GM23248 (cell line): Measurements from ENCODE around the gene CCDC50. TPM values are rescaled to one million over a fixed set of nuclear protein-coding genes. Genes with fewer than 3 reads are reported as not detected.

Experiments
- DNase-seq: peaks from one replicate; pipeline ENCODE4 v3.0.0-alpha.2; 2015
- H2AFZ ChIP-seq: fragments of 200-600 bp; sonication (generic); 2 replicates; pipeline ENCODE4 v1.6.1; 2016; ENCODE audit warnings: antibody characterized with exemption
- H3F3A ChIP-seq: fragments of 200-600 bp; sonication (generic); 2 replicates; pipeline ENCODE4 v1.6.1; 2016; ENCODE audit warnings: mild to moderate bottlenecking, antibody characterized with exemption, mixed run types; ENCODE audit not compliant: insufficient read depth
- H3K27ac ChIP-seq: fragments of 200-600 bp; sonication (generic); 2 replicates; pipeline ENCODE4 v1.5.1; 2016; ENCODE audit warnings: mild to moderate bottlenecking
- H3K27me3 ChIP-seq: fragments of 200-600 bp; sonication (generic); replicated peaks from 2 replicates; pipeline ENCODE4 v1.6.1; 2016; ENCODE audit warnings: mild to moderate bottlenecking; ENCODE audit not compliant: insufficient read depth
- H3K36me3 ChIP-seq: fragments of 200-600 bp; sonication (generic); 2 replicates; pipeline ENCODE4 v1.6.1; 2016; ENCODE audit warnings: low read depth, mild to moderate bottlenecking
- H3K4me1 ChIP-seq: fragments of 200-600 bp; sonication (generic); 2 replicates; pipeline ENCODE4 v1.6.1; 2016; ENCODE audit warnings: mild to moderate bottlenecking; ENCODE audit not compliant: insufficient read depth
- H3K4me2 ChIP-seq: fragments of 200-600 bp; sonication (generic); one replicate; pipeline ENCODE4 v1.6.1; 2016; ENCODE audit warnings: mild to moderate bottlenecking; ENCODE audit not compliant: unreplicated experiment
- H3K4me3 ChIP-seq: fragments of 200-600 bp; sonication (generic); 2 replicates; pipeline ENCODE4 v1.5.1; 2016; ENCODE audit warnings: mild to moderate bottlenecking
- H3K79me2 ChIP-seq: fragments of 200-600 bp; sonication (generic); 2 replicates; pipeline ENCODE4 v1.6.1; 2016; ENCODE audit warnings: mild to moderate bottlenecking; ENCODE audit not compliant: insufficient read depth
- H3K9ac ChIP-seq: fragments of 200-600 bp; sonication (generic); 2 replicates; pipeline ENCODE4 v1.6.1; 2016; ENCODE audit warnings: mild to moderate bottlenecking
- H3K9me2 ChIP-seq: fragments of 200-600 bp; sonication (generic); 2 replicates; pipeline ENCODE4 v1.6.1; 2016; ENCODE audit warnings: mixed run types, mild to moderate bottlenecking, moderate library complexity; ENCODE audit not compliant: insufficient read depth
- H3K9me3 ChIP-seq: fragments of 200-600 bp; sonication (generic); one replicate; pipeline ENCODE4 v1.6.1; 2017; ENCODE audit warnings: low read depth
- H4K20me1 ChIP-seq: fragments of 200-600 bp; sonication (generic); 2 replicates; pipeline ENCODE4 v1.6.0; 2016; ENCODE audit not compliant: insufficient read depth
- EZH2 ChIP-seq: fragments of 200-600 bp; sonication (generic); IDR thresholded peaks from 2 replicates; pipeline ENCODE4 v1.6.1; 2018; ENCODE audit warnings: antibody characterized with exemption, mild to moderate bottlenecking; ENCODE audit not compliant: insufficient read depth, poor library complexity, severe bottlenecking
- EZH2phosphoT487 ChIP-seq: fragments of 200-600 bp; sonication (generic); IDR thresholded peaks from 2 replicates; pipeline ENCODE4 v1.6.1; 2018; ENCODE audit warnings: antibody characterized with exemption, moderate library complexity, mild to moderate bottlenecking, low read depth; ENCODE audit not compliant: insufficient read depth
- WGBS, 2 experiments: methylation state at CpG; one replicate each; pipeline ENCODE4 v1.1.6; 2015 to 2017; ENCODE audit warnings: low lambda C conversion rate in 2 of 2, low coverage in 1 of 2; ENCODE audit errors: missing lambda C conversion rate in 2 of 2; 5-methylcytosine and 5-hydroxymethylcytosine counted together
- in situ Hi-C: fragments of 300-500 bp; cut with MboI; formaldehyde crosslinking; loops from 2 replicates; pipeline ENCODE4 v1.15.0; 2020
- polyA plus RNA-seq: library from polyadenylated mRNA; unstranded; fragments of >200 nt; fragmentation: Nextera tagmentation; extraction: Ambion mirVana; gene quantifications from 2 replicates; pipeline ENCODE4 v1.2.1, GENCODE V29; 2016
- total RNA-seq: library from RNA; depleted of rRNA; stranded (reverse); fragments of >200 nt; shearing (Covaris generic); gene quantifications from 2 replicates; pipeline ENCODE4 v1.2.3, GENCODE V29; 2014

The CCDC50 gene
- total and polyA plus RNA-seq, 2 experiments from 2014 or later: 63.0 to 68.6 TPM

GRCh38 chr3:191340966-191341365, 11.8 kb downstream of the CCDC50 start:
- WGBS, 2 experiments: 100% methylated on average over 1 of the region's 1 CpG
- Histone ChIP-seq H4K20me1 (no peaks in the 10 kb centered on the region), H3K9me3 (no peaks in the 10 kb centered on the region), H3K27me3 (no peaks in the 10 kb centered on the region), H3K4me2 (no peak overlapping the region), H3K27ac (no peak overlapping the region), H3K36me3 (no peaks in the 10 kb centered on the region), H2AFZ (no peak overlapping the region), H3K9me2 (no peaks in the 10 kb centered on the region), H3K9ac (no peak overlapping the region), H3K4me1 (peaks cover 68% of the 10 kb centered on the region), H3F3A (peaks cover 27% of the 10 kb centered on the region), H3K4me3 (no peak overlapping the region), H3K79me2 (peaks cover 100% of the 10 kb centered on the region)
- in situ Hi-C loops: no loop called here
- no peak for TF ChIP-seq EZH2phosphoT487
- TF ChIP-seq EZH2: no peak
- DNase-seq: no peak

- H4K20me1 ChIP-seq: no peaks in the 10 kb centered on the region
- no peak overlapping the region for H3K9ac ChIP-seq
- DNase-seq: no peak
- H3K4me1 ChIP-seq: peaks cover 59% of the 10 kb centered on the region
- H3K9me3 ChIP-seq: no peaks in the 10 kb centered on the region
- peaks cover 17% of the 10 kb centered on the region for H3F3A ChIP-seq
- no peak overlapping the region for H3K4me3 ChIP-seq
- in situ Hi-C loops: no loop called here
- no peaks in the 10 kb centered on the region for H3K9me2 ChIP-seq
- 57 to 67% methylated on average over 2 of the region's 2 CpGs for WGBS, 2 experiments
- H2AFZ ChIP-seq: no peak overlapping the region
- TF ChIP-seq EZH2phosphoT487: no peak
- H3K79me2 ChIP-seq: peaks cover 100% of the 10 kb centered on the region
- no peaks in the 10 kb centered on the region for H3K27me3 ChIP-seq
- H3K27ac ChIP-seq: peak overlapping the region; percentile 1; the same call in 1 of the 2 replicates
- peak overlapping the region; percentile 33 for H3K4me2 ChIP-seq
- H3K36me3 ChIP-seq: no peaks in the 10 kb centered on the region
Measured at GRCh38 chr3:191342006-191342405, 12.8 kb downstream of the CCDC50 start.

- Histone ChIP-seq H3K4me2 (peak overlapping the region; percentile 33), H3K79me2 (peaks cover 100% of the 10 kb centered on the region), H3K9ac (no peak overlapping the region), H3K4me3 (no peak overlapping the region), H3K9me3 (no peaks in the 10 kb centered on the region), H3K27me3 (no peaks in the 10 kb centered on the region), H3F3A (peaks cover 17% of the 10 kb centered on the region), H3K9me2 (no peaks in the 10 kb centered on the region), H3K36me3 (no peaks in the 10 kb centered on the region), H3K4me1 (peaks cover 56% of the 10 kb centered on the region), H2AFZ (no peak overlapping the region), H4K20me1 (no peaks in the 10 kb centered on the region), H3K27ac (no peak overlapping the region; the same call in 1 of the 2 replicates)
- no peak for DNase-seq
- in situ Hi-C loops: no loop called here
- no peak for TF ChIP-seq EZH2
- TF ChIP-seq EZH2phosphoT487: no peak
Measured at GRCh38 chr3:191342411-191342810, 13.2 kb downstream of the CCDC50 start.

GRCh38 chr3:191343115-191343514, 13.9 kb downstream of the CCDC50 start:
- Histone ChIP-seq H3K27me3 (no peaks in the 10 kb centered on the region), H3K4me2 (peak overlapping the region; percentile 5), H3F3A (peaks cover 14% of the 10 kb centered on the region), H3K79me2 (peaks cover 100% of the 10 kb centered on the region), H3K9me2 (no peaks in the 10 kb centered on the region), H4K20me1 (no peaks in the 10 kb centered on the region), H2AFZ (no peak overlapping the region), H3K36me3 (no peaks in the 10 kb centered on the region), H3K27ac (no peak overlapping the region), H3K4me1 (peaks cover 50% of the 10 kb centered on the region), H3K9me3 (no peaks in the 10 kb centered on the region), H3K9ac (no peak overlapping the region), H3K4me3 (no peak overlapping the region)
- in situ Hi-C loops: no loop called here
- no peak for TF ChIP-seq EZH2
- DNase-seq: no peak
- 86% methylated on average over 4 of the region's 4 CpGs for WGBS, 2 experiments

GRCh38 chr3:191343913-191344312, 14.7 kb downstream of the CCDC50 start:
- Histone ChIP-seq H4K20me1 (no peaks in the 10 kb centered on the region), H3F3A (peaks cover 6% of the 10 kb centered on the region; the same call in 1 of the 2 replicates), H3K4me1 (peaks cover 42% of the 10 kb centered on the region), H3K27me3 (no peaks in the 10 kb centered on the region), H3K4me2 (no peak overlapping the region), H3K79me2 (peaks cover 100% of the 10 kb centered on the region), H2AFZ (no peak overlapping the region), H3K4me3 (no peak overlapping the region), H3K36me3 (no peaks in the 10 kb centered on the region), H3K9me2 (no peaks in the 10 kb centered on the region), H3K9me3 (no peaks in the 10 kb centered on the region), H3K9ac (no peak overlapping the region), H3K27ac (no peak overlapping the region)
- TF ChIP-seq EZH2 (no peak), EZH2phosphoT487 (no peak)
- no peak for DNase-seq
- in situ Hi-C loops: no loop called here
- WGBS, 2 experiments: 84 to 85% methylated on average over 5 of the region's 5 CpGs
